Neural progenitor cell (in vitro differentiated cells): ENCODE measurements around the gene CASQ1. TPM values are rescaled to one million over a fixed set of nuclear protein-coding genes. Genes with fewer than 3 reads are reported as not detected.

Experiments used
- DNase-seq: peaks from one replicate; pipeline ENCODE4 v3.0.0-alpha.2; 2016; ENCODE audit warnings: low spot score
- H2AFZ ChIP-seq: fragments of 200-600 bp; sonication (generic); replicated peaks from 2 replicates; pipeline ENCODE4 v1.6.1; 2016; ENCODE audit warnings: antibody characterized with exemption
- H3F3A ChIP-seq: fragments of 200-600 bp; sonication (generic); 2 replicates; pipeline ENCODE4 v1.6.1; 2016; ENCODE audit warnings: antibody characterized with exemption, low read depth
- H3K27ac ChIP-seq: fragments of 200-600 bp; sonication (generic); 2 replicates; pipeline ENCODE4 v1.5.1; 2016; ENCODE audit warnings: mild to moderate bottlenecking
- H3K27me3 ChIP-seq: fragments of 200-600 bp; sonication (generic); 2 replicates; pipeline ENCODE4 v1.6.1; 2016; ENCODE audit warnings: mild to moderate bottlenecking, moderate library complexity
- H3K36me3 ChIP-seq: fragments of 200-600 bp; sonication (generic); 2 replicates; pipeline ENCODE4 v1.5.1; 2016
- H3K4me1 ChIP-seq: fragments of 200-600 bp; sonication (generic); 2 replicates; pipeline ENCODE4 v1.6.1; 2016; ENCODE audit warnings: mixed run types
- H3K4me2 ChIP-seq: fragments of 200-600 bp; sonication (generic); 2 replicates; pipeline ENCODE4 v1.6.1; 2016
- H3K4me3 ChIP-seq: fragments of 200-600 bp; sonication (generic); 2 replicates; pipeline ENCODE4 v1.5.1; 2016
- H3K79me2 ChIP-seq: fragments of 200-600 bp; sonication (generic); 2 replicates; pipeline ENCODE4 v1.6.1; 2016; ENCODE audit warnings: low read depth
- H3K9ac ChIP-seq: fragments of 200-600 bp; sonication (generic); 2 replicates; pipeline ENCODE4 v1.6.1; 2016
- H3K9me3 ChIP-seq: fragments of 200-600 bp; sonication (generic); 2 replicates; pipeline ENCODE4 v1.5.1; 2016; ENCODE audit warnings: low read depth
- H4K20me1 ChIP-seq: fragments of 200-600 bp; sonication (generic); 2 replicates; pipeline ENCODE4 v1.6.1; 2016; ENCODE audit warnings: low read depth
- H3K27ac Mint-ChIP-seq: 3 replicates; pipeline ENCODE4 v1.8.0; 2021; ENCODE audit warnings: mixed read lengths
- H3K27me3 Mint-ChIP-seq: 2 replicates; pipeline ENCODE4 v1.8.0; 2022; ENCODE audit warnings: low read depth, mild to moderate bottlenecking, inconsistent platforms, moderate library complexity, mixed read lengths; ENCODE audit not compliant: insufficient read depth
- H3K36me3 Mint-ChIP-seq: 3 replicates; pipeline ENCODE4 v1.8.0; 2021; ENCODE audit warnings: mixed read lengths
- H3K4me1 Mint-ChIP-seq: 3 replicates; pipeline ENCODE4 v1.8.0; 2021; ENCODE audit warnings: mixed read lengths
- H3K4me3 Mint-ChIP-seq: 3 replicates; pipeline ENCODE4 v1.8.0; 2021; ENCODE audit warnings: mild to moderate bottlenecking, moderate library complexity, mixed read lengths
- H3K9me3 Mint-ChIP-seq: 3 replicates; pipeline ENCODE4 v1.8.0; 2020; ENCODE audit warnings: mixed read lengths
- EZH2 ChIP-seq: fragments of 200-600 bp; sonication (generic); IDR thresholded peaks from 2 replicates; pipeline ENCODE4 v1.6.1; 2017; ENCODE audit warnings: antibody characterized with exemption, mild to moderate bottlenecking, moderate library complexity
- EZH2phosphoT487 ChIP-seq: fragments of 200-600 bp; sonication (generic); IDR thresholded peaks from 2 replicates; pipeline ENCODE4 v1.6.1; 2017; ENCODE audit warnings: antibody characterized with exemption
- total RNA-seq: library from RNA; depleted of rRNA; stranded (reverse); fragments of >200 nt; gene quantifications from 2 replicates; pipeline ENCODE4 v1.2.3, GENCODE V29; 2015; ENCODE audit warnings: low replicate concordance
- TF ChIP-seq, protein P1 (sequence below): fragments of 200-600 bp; sonication (generic); IDR thresholded peaks from 2 replicates; pipeline ENCODE4 v1.5.1; 2017; ENCODE audit warnings: antibody characterized with exemption, mild to moderate bottlenecking

CASQ1 gene
- total RNA-seq, 1 donor from 2014 or later = not detected

DNA sequence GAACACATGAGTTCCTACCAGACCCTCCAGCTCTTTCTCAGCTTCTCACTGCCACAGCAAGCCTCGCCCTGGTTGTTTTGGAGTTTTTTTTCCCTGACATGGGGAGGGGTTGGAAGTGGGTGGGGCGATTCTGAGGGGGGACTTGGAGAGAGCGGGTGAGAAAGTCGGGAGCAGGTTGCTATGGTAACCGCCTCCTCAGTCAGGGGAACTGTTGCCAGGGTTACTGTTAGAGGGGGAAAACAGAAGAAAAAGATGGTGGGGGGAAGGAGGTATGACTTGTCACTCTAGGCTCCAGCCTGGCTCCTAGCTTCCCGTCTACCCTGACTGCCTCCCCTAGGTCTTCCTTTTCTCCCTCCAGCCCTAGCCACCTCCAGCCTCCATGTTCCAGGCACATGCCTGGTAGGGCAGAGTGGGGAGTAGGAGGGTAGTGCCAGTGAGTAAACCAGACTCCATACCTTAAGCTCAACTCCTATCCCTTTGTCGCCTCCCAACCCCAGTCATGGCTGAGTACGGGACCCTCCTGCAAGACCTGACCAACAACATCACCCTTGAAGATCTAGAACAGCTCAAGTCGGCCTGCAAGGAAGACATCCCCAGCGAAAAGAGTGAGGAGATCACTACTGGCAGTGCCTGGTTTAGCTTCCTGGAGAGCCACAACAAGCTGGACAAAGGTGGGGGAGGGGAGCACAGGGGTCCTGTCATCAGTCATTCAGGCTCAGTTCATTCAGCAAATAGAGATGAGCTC, 20.8 kb downstream of the CASQ1 start:
- Histone ChIP-seq H3K4me2 (peak overlapping the region; percentile 48), H3K9ac (no peak overlapping the region), H3F3A (peaks cover 48% of the 10 kb centered on the region), H3K27ac (peak overlapping the region; percentile 48), H3K27me3 (no peaks in the 10 kb centered on the region), H3K4me1 (peaks cover 60% of the 10 kb centered on the region), H3K9me3 (no peaks in the 10 kb centered on the region), H4K20me1 (peaks cover 68% of the 10 kb centered on the region), H3K36me3 (peaks cover 5% of the 10 kb centered on the region), H3K79me2 (peaks cover 17% of the 10 kb centered on the region), H3K4me3 (no peak overlapping the region), H2AFZ (no peak overlapping the region)
- H3K4me1 Mint-ChIP-seq = peaks cover 65% of the 10 kb centered on the region
- no peak for TF ChIP-seq EZH2phosphoT487
- TF ChIP-seq, protein P1, sequence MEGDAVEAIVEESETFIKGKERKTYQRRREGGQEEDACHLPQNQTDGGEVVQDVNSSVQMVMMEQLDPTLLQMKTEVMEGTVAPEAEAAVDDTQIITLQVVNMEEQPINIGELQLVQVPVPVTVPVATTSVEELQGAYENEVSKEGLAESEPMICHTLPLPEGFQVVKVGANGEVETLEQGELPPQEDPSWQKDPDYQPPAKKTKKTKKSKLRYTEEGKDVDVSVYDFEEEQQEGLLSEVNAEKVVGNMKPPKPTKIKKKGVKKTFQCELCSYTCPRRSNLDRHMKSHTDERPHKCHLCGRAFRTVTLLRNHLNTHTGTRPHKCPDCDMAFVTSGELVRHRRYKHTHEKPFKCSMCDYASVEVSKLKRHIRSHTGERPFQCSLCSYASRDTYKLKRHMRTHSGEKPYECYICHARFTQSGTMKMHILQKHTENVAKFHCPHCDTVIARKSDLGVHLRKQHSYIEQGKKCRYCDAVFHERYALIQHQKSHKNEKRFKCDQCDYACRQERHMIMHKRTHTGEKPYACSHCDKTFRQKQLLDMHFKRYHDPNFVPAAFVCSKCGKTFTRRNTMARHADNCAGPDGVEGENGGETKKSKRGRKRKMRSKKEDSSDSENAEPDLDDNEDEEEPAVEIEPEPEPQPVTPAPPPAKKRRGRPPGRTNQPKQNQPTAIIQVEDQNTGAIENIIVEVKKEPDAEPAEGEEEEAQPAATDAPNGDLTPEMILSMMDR = no peak
- TF ChIP-seq EZH2 = no peak
- peaks cover 47% of the 10 kb centered on the region for H3K36me3 Mint-ChIP-seq
- H3K27me3 Mint-ChIP-seq = peaks cover 12% of the 10 kb centered on the region
- DNase-seq = peak; percentile 67
- H3K4me3 Mint-ChIP-seq = peak overlapping the region; percentile 89
- H3K27ac Mint-ChIP-seq = peak overlapping the region; percentile 92
- H3K9me3 Mint-ChIP-seq = no peaks in the 10 kb centered on the region

DNA sequence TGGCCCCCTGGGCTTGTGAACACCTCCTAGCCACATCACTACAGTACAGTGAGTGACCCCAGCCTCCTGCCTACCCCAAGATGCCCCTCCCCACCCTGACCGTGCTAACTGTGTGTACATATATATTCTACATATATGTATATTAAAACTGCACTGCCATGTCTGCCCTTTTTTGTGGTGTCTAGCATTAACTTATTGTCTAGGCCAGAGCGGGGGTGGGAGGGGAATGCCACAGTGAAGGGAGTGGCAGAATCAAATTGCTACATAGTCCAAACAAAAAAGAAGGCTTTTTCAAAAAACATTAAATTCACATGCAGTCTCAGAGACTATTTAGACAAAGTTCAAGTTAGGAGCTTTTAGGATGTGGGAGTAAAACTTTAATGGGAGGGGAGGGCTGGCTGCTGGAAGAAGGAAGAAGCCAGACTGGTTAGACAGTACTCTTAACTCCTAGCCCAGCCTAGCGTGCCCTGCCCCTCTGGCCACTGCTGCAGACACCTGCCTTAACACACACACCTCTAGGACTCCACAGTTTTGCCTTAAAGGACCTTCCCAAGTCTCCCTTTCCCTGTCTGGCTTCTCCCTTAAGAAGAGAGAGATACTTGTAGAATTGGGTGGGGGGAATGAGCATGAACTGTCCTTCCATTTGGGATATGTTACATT, 24.2 kb downstream of the CASQ1 start:
- Mint-ChIP-seq H3K27me3 (peaks cover 10% of the 10 kb centered on the region), H3K36me3 (peaks cover 52% of the 10 kb centered on the region), H3K9me3 (no peaks in the 10 kb centered on the region), H3K27ac (no peak overlapping the region), H3K4me1 (peaks cover 31% of the 10 kb centered on the region), H3K4me3 (no peak overlapping the region)
- Histone ChIP-seq H3F3A (peaks cover 27% of the 10 kb centered on the region), H2AFZ (no peak overlapping the region), H3K4me3 (no peak overlapping the region), H3K9me3 (no peaks in the 10 kb centered on the region), H3K27me3 (no peaks in the 10 kb centered on the region), H3K27ac (no peak overlapping the region), H3K9ac (no peak overlapping the region), H4K20me1 (peaks cover 39% of the 10 kb centered on the region), H3K79me2 (peaks cover 6% of the 10 kb centered on the region), H3K4me2 (no peak overlapping the region), H3K36me3 (peaks cover 5% of the 10 kb centered on the region), H3K4me1 (peaks cover 41% of the 10 kb centered on the region)
- no peak for TF ChIP-seq EZH2phosphoT487
- TF ChIP-seq, protein P1 = no peak
- no peak for TF ChIP-seq EZH2
- DNase-seq = no peak

DNA sequence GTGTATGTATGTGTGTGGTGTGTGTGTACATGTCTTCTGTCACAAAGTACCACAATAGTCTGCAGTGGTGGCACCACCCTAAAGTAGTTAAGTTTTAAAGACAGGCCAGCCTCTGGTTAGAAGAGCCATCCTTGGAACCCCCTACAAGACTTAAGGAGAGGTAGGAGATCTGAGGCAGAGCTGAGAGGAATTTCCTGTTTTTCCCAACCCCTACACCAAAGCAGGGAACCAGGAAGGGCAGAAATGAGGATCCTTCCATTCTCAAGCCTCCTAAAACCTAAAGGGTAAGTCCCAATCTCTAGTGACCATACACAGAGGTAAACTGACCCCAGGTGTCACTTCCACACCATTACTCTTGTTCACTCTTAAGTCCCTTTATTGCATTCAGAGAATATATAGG, 25.9 kb downstream of the CASQ1 start:
- Histone ChIP-seq H3K4me1 (peaks cover 34% of the 10 kb centered on the region), H3K9ac (no peak overlapping the region), H3K36me3 (peaks cover 5% of the 10 kb centered on the region), H3F3A (peaks cover 30% of the 10 kb centered on the region), H3K27ac (no peak overlapping the region), H2AFZ (no peak overlapping the region), H4K20me1 (peaks cover 36% of the 10 kb centered on the region), H3K4me2 (no peak overlapping the region), H3K27me3 (no peaks in the 10 kb centered on the region), H3K79me2 (no peaks in the 10 kb centered on the region), H3K9me3 (no peaks in the 10 kb centered on the region), H3K4me3 (no peak overlapping the region)
- Mint-ChIP-seq H3K36me3 (peaks cover 59% of the 10 kb centered on the region), H3K27ac (no peak overlapping the region), H3K27me3 (peaks cover 10% of the 10 kb centered on the region), H3K4me1 (peaks cover 25% of the 10 kb centered on the region), H3K4me3 (no peak overlapping the region), H3K9me3 (no peaks in the 10 kb centered on the region)
- DNase-seq = no peak
- TF ChIP-seq EZH2 (no peak), EZH2phosphoT487 (no peak)
- TF ChIP-seq, protein P1 = no peak
